ENCODE data around the gene CPNE2. TPM values are rescaled to one million over a fixed set of nuclear protein-coding genes. Genes with fewer than 3 reads are reported as not detected.

CPNE2 gene
- total and polyA plus RNA-seq, 12 donors = 9.6 to 43.6 (median 17.1) TPM

GRCh38 chr16:57137566-57138273 is 45.3 kb downstream of the CPNE2 start:
- 81 to 92% (median 82%) methylated on average over 7 to 10 of the region's 10 CpGs for WGBS, 4 donors
- Histone ChIP-seq H3K4me1 (replicated peaks in 1 of 2) (peaks cover 0 to 8% of the 10 kb centered on the region in 2 donors), H3K36me3 (replicated peaks in 1 of 2) (no peaks in the 10 kb centered on the region), H3K27me3 (no peaks in the 10 kb centered on the region), H3K27ac (no peak overlapping the region), H3K4me3 (no peak overlapping the region), H3K9me3 (replicated peaks in 1 of 3) (no peaks in the 10 kb centered on the region)
- no peak for DNase-seq
- TF ChIP-seq, protein P1, sequence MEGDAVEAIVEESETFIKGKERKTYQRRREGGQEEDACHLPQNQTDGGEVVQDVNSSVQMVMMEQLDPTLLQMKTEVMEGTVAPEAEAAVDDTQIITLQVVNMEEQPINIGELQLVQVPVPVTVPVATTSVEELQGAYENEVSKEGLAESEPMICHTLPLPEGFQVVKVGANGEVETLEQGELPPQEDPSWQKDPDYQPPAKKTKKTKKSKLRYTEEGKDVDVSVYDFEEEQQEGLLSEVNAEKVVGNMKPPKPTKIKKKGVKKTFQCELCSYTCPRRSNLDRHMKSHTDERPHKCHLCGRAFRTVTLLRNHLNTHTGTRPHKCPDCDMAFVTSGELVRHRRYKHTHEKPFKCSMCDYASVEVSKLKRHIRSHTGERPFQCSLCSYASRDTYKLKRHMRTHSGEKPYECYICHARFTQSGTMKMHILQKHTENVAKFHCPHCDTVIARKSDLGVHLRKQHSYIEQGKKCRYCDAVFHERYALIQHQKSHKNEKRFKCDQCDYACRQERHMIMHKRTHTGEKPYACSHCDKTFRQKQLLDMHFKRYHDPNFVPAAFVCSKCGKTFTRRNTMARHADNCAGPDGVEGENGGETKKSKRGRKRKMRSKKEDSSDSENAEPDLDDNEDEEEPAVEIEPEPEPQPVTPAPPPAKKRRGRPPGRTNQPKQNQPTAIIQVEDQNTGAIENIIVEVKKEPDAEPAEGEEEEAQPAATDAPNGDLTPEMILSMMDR (IDR thresholded peaks at IDR 0.05) = no peak
- no peak for TF ChIP-seq POLR2A (IDR thresholded peaks at IDR 0.05)
- intact Hi-C loops (cut with DNase I) = no loop called here

GRCh38 chr16:57138281-57138935 is 46.0 kb downstream of the CPNE2 start:
- DNase-seq = no peak
- Histone ChIP-seq H3K36me3 (replicated peaks in 1 of 2) (no peaks in the 10 kb centered on the region), H3K4me1 (replicated peaks in 1 of 2) (peaks cover 0 to 14% of the 10 kb centered on the region in 2 donors), H3K27ac (no peak overlapping the region), H3K4me3 (no peak overlapping the region), H3K9me3 (replicated peaks in 1 of 3) (no peaks in the 10 kb centered on the region), H3K27me3 (no peaks in the 10 kb centered on the region)
- TF ChIP-seq, protein P1 (IDR thresholded peaks at IDR 0.05) = no peak
- no peak for TF ChIP-seq POLR2A (IDR thresholded peaks at IDR 0.05)
- intact Hi-C loops (cut with DNase I) = no loop called here
- WGBS, 4 donors = 74 to 91% (median 85%) methylated on average over 10 of the region's 10 CpGs

- H3K27me3 ChIP-seq = no peaks in the 10 kb centered on the region
- no peaks in the 10 kb centered on the region for H3K36me3 ChIP-seq (replicated peaks in 1 of 2)
- 84 to 93% (median 88%) methylated on average over 6 to 7 of the region's 7 CpGs for WGBS, 4 donors
- H3K4me1 ChIP-seq (replicated peaks in 1 of 2) = peaks cover 0 to 25% of the 10 kb centered on the region in 2 donors
- no peak overlapping the region for H3K4me3 ChIP-seq
- intact Hi-C loops (cut with DNase I) = no loop called here
- no peak overlapping the region for H3K27ac ChIP-seq
- TF ChIP-seq, protein P1 (IDR thresholded peaks at IDR 0.05) = no peak
- no peak for TF ChIP-seq POLR2A (IDR thresholded peaks at IDR 0.05)
- no peak for DNase-seq
- H3K9me3 ChIP-seq (replicated peaks in 1 of 3) = no peaks in the 10 kb centered on the region
Observed at GRCh38 chr16:57140931-57141668, 48.7 kb downstream of the CPNE2 start.
